Ishikawa (cell line): Measurements from ENCODE around the gene ARGLU1.

ENCODE experiments used
- CEBPB ChIP-seq: IDR thresholded peaks from 2 replicates; pipeline ENCODE4 v1.6.1; 2012
- CREB1 ChIP-seq: IDR thresholded peaks from 2 replicates; pipeline ENCODE4 v1.6.1; 2012; ENCODE audit warnings: low read depth
- EGR1 ChIP-seq: IDR thresholded peaks from 2 replicates; pipeline ENCODE4 v1.6.1; 2012
- EP300 ChIP-seq: IDR thresholded peaks from 2 replicates; pipeline ENCODE4 v1.6.1; 2012; ENCODE audit warnings: borderline replicate concordance
- FOXM1 ChIP-seq: IDR thresholded peaks from 2 replicates; pipeline ENCODE4 v1.6.1; 2012; ENCODE audit warnings: low read depth, borderline replicate concordance
- MAX ChIP-seq: IDR thresholded peaks from 2 replicates; pipeline ENCODE4 v1.6.1; 2012
- NFIC ChIP-seq: IDR thresholded peaks from 2 replicates; pipeline ENCODE4 v1.6.1; 2012
- RAD21 ChIP-seq: IDR thresholded peaks from 2 replicates; pipeline ENCODE4 v1.6.1; 2012; ENCODE audit warnings: low read depth
- TAF1 ChIP-seq: IDR thresholded peaks from 2 replicates; pipeline ENCODE4 v1.6.1; 2012; ENCODE audit warnings: low read depth, mild to moderate bottlenecking
- TCF12 ChIP-seq: IDR thresholded peaks from 2 replicates; pipeline ENCODE4 v1.6.1; 2012; ENCODE audit warnings: low read depth
- TEAD4 ChIP-seq: IDR thresholded peaks from 2 replicates; pipeline ENCODE4 v1.6.1; 2012
- USF1 ChIP-seq: IDR thresholded peaks from 2 replicates; pipeline ENCODE4 v1.6.1; 2012
- YY1 ChIP-seq: IDR thresholded peaks from 2 replicates; pipeline ENCODE4 v1.6.1; 2012; ENCODE audit warnings: low read depth
- ZBTB7A ChIP-seq: IDR thresholded peaks from 2 replicates; pipeline ENCODE4 v1.6.1; 2012; ENCODE audit warnings: low read depth
- TF ChIP-seq, protein P1 (sequence below): IDR thresholded peaks from 2 replicates; pipeline ENCODE4 v1.6.1; 2012; ENCODE audit warnings: low read depth, mild to moderate bottlenecking

Gene ARGLU1

GRCh38 chr13:106534639-106535551 is 33.0 kb downstream of the ARGLU1 start:
- TF ChIP-seq, protein P1, sequence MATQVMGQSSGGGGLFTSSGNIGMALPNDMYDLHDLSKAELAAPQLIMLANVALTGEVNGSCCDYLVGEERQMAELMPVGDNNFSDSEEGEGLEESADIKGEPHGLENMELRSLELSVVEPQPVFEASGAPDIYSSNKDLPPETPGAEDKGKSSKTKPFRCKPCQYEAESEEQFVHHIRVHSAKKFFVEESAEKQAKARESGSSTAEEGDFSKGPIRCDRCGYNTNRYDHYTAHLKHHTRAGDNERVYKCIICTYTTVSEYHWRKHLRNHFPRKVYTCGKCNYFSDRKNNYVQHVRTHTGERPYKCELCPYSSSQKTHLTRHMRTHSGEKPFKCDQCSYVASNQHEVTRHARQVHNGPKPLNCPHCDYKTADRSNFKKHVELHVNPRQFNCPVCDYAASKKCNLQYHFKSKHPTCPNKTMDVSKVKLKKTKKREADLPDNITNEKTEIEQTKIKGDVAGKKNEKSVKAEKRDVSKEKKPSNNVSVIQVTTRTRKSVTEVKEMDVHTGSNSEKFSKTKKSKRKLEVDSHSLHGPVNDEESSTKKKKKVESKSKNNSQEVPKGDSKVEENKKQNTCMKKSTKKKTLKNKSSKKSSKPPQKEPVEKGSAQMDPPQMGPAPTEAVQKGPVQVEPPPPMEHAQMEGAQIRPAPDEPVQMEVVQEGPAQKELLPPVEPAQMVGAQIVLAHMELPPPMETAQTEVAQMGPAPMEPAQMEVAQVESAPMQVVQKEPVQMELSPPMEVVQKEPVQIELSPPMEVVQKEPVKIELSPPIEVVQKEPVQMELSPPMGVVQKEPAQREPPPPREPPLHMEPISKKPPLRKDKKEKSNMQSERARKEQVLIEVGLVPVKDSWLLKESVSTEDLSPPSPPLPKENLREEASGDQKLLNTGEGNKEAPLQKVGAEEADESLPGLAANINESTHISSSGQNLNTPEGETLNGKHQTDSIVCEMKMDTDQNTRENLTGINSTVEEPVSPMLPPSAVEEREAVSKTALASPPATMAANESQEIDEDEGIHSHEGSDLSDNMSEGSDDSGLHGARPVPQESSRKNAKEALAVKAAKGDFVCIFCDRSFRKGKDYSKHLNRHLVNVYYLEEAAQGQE = no peak
- TF ChIP-seq YY1 (no peak), FOXM1 (no peak), TCF12 (no peak), ZBTB7A (no peak), MAX (no peak), NFIC (no peak), TEAD4 (no peak), EGR1 (no peak), EP300 (no peak), RAD21 (no peak), TAF1 (no peak), CEBPB (no peak)

GRCh38 chr13:106533943-106534638 is 33.8 kb downstream of the ARGLU1 start:
- TF ChIP-seq RAD21 = no peak
- TF ChIP-seq TEAD4 = no peak
- TF ChIP-seq EGR1 = no peak
- TF ChIP-seq NFIC = no peak
- TF ChIP-seq ZBTB7A = no peak
- no peak for TF ChIP-seq USF1
- TF ChIP-seq TCF12 = no peak
- no peak for TF ChIP-seq CEBPB
- TF ChIP-seq, protein P1 = no peak
- no peak for TF ChIP-seq CREB1
- no peak for TF ChIP-seq EP300
- no peak for TF ChIP-seq YY1
- no peak for TF ChIP-seq TAF1
- no peak for TF ChIP-seq MAX
- TF ChIP-seq FOXM1 = no peak

DNA sequence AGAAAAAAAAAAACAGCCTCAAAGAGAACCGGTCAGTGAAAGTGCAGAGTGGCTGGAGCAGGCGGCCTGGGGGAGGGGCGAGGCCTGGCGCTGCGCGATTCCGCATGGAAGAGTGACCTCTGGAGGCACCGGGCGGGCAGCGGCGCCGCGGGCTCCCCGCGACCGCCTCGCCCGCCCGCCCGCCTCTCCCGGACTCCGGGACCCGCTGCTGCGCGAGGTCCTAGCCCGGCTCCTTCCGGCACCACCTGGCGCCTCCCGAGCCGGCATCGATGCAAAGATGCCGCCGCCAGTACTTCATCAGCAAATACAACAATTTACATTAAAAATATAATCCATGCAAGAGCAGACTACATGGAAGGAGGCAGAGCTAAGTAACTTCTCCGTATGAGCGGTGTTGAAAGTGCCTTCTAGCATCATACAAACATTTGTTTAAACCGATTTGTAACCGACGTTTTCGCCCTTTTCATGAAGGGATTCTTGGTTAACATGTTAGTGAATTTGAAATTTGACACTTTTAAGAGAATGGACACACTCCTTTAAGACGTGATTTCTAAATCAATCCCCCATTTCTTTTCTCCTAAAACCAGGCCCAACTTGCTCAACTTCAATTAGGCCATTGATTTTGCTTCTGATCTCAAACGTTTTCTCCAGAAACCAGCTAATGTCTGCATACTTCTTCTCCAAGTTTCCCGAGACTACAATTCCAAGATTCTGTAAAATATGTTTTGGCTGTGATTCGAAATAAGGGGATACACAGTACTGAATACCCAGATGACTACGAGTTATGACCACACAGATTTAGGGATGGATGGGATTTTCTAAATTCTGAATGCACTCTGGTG is 34.6 kb downstream of the ARGLU1 start:
- TF ChIP-seq RAD21 (no peak), ZBTB7A (no peak), TCF12 (no peak), MAX (no peak), CREB1 (no peak), CEBPB (no peak)

- TF ChIP-seq EGR1 (no peak), FOXM1 (no peak), ZBTB7A (no peak), USF1 (no peak), RAD21 (no peak), EP300 (no peak), NFIC (no peak), YY1 (no peak), MAX (no peak), TEAD4 (no peak), TAF1 (no peak), CREB1 (no peak)
- TF ChIP-seq, protein P1 = no peak
Measured at GRCh38 chr13:106532111-106532929, 35.6 kb downstream of the ARGLU1 start.
